K562 (cell line): ENCODE data around the gene SLC1A2. TPM values are rescaled to one million over a fixed set of nuclear protein-coding genes. Genes with fewer than 3 reads are reported as not detected.

Experiments used
- ATAC-seq: fragments of 200-7000 bp; cut with Tn5 transposase; 3 replicates; pipeline ENCODE4 v1.9.1; 2020; ENCODE audit warnings: moderate library complexity
- BruUV-seq: library from RNA; stranded (reverse); fragments of 400-500 nt; replicated peaks from 2 replicates; lab custom pipeline; 2021; lab: Mats Ljungman, UMichigan
- CTCF ChIA-PET: fragments of 300-600 bp; formaldehyde crosslinking; extraction: SDS; loops from one replicate; lab custom pipeline; 2021; ENCODE audit warnings: low intra/inter-chr PET ratio; lab: Yijun Ruan, JAX
- POLR2A ChIA-PET: fragments of 300-600, 350-650 bp; sonication (Branson Sonifier 250); formaldehyde crosslinking; extraction: SDS; loops from one replicate; lab custom pipeline; 2021; ENCODE audit warnings: antibody characterized with exemption, inconsistent platforms; lab: Yijun Ruan, JAX
- DNase-seq, 4 experiments: peaks; one replicate each; pipeline versions ENCODE4 v3.0.0 to v3.0.0-alpha.2; 2011 to 2018; ENCODE audit warnings: low spot score in 3 of 4, mixed read lengths in 3 of 4; ENCODE audit errors: extremely low read depth in 1 of 4
- FAIRE-seq: peaks from 2 replicates; lab custom pipeline; 2011; peaks lifted over from hg19 to GRCh38; lab: Jason Lieb, UNC
- H2AFZ ChIP-seq: 2 replicates; pipeline ENCODE4 v1.6.0; 2011; ENCODE audit warnings: low read depth, low read length, control low read depth, inconsistent platforms
- H3K27ac ChIP-seq: fragments of 200-600 bp; 3 replicates; pipeline ENCODE4 v1.8.0; 2011; ENCODE audit warnings: low read depth, mild to moderate bottlenecking, control low read depth, inconsistent platforms, low read length, moderate library complexity, mixed read lengths; ENCODE audit errors: extremely low read depth
- H3K27me3 ChIP-seq, 2 experiments: fragments of 300-600 bp in 1 of 2; 2 replicates in 1 of 2; 3 replicates in 1 of 2; pipeline versions ENCODE4 v1.6.0 to v1.8.0; 2011; ENCODE audit warnings: inconsistent platforms in 2 of 2, low read length in 2 of 2, mild to moderate bottlenecking in 1 of 2, mixed read lengths in 1 of 2, moderate library complexity in 1 of 2; ENCODE audit not compliant: control insufficient read depth in 2 of 2, insufficient read depth in 2 of 2
- H3K36me3 ChIP-seq: fragments of 300-600 bp; 3 replicates; pipeline ENCODE4 v1.8.0; 2011; ENCODE audit warnings: mild to moderate bottlenecking, low read length, inconsistent platforms; ENCODE audit not compliant: control insufficient read depth, insufficient read depth
- H3K4me1 ChIP-seq, 2 experiments: fragments of 200-600 bp in 1 of 2; replicated peaks in 1 of 2; 2 replicates in 1 of 2; 3 replicates in 1 of 2; pipeline versions ENCODE4 v1.5.1 to v1.8.0; 2011; ENCODE audit warnings: inconsistent platforms in 2 of 2, low read length in 2 of 2, mild to moderate bottlenecking in 1 of 2, mixed read lengths in 1 of 2, moderate library complexity in 1 of 2; ENCODE audit not compliant: control insufficient read depth in 2 of 2, insufficient read depth in 2 of 2
- H3K4me2 ChIP-seq: 2 replicates; pipeline ENCODE4 v1.6.1; 2011; ENCODE audit warnings: low read length, control low read depth, inconsistent platforms, mixed read lengths; ENCODE audit not compliant: insufficient read depth
- H3K4me3 ChIP-seq: fragments of 200-600 bp; sonication (generic), shearing (Covaris generic); 2 replicates; pipeline ENCODE4 v1.5.1; 2016; ENCODE audit warnings: control low read depth, inconsistent platforms
- H3K79me2 ChIP-seq: fragments of 200-600 bp; 3 replicates; pipeline ENCODE4 v1.8.0; 2011; ENCODE audit warnings: low read length, inconsistent platforms; ENCODE audit not compliant: control insufficient read depth, insufficient read depth
- H3K9ac ChIP-seq, 2 experiments: 2 replicates each; pipeline versions ENCODE4 v1.6.0 to v1.6.1; 2011; ENCODE audit warnings: low read depth in 2 of 2, low read length in 2 of 2, control low read depth in 1 of 2, inconsistent platforms in 1 of 2, mild to moderate bottlenecking in 1 of 2, mixed read lengths in 1 of 2; ENCODE audit not compliant: insufficient read depth in 1 of 2
- H3K9me1 ChIP-seq: one replicate; pipeline ENCODE4 v1.6.0; 2011; ENCODE audit warnings: inconsistent platforms, mild to moderate bottlenecking, low read length, moderate library complexity; ENCODE audit not compliant: control insufficient read depth, insufficient read depth
- H3K9me3 ChIP-seq: replicated peaks from 2 replicates; pipeline ENCODE4 v1.5.1; 2011; ENCODE audit warnings: low read depth, low read length, inconsistent platforms; ENCODE audit not compliant: control insufficient read depth, insufficient read depth
- H4K20me1 ChIP-seq: replicated peaks from 2 replicates; pipeline ENCODE4 v1.6.1; 2011; ENCODE audit warnings: low read length, inconsistent platforms, mixed read lengths; ENCODE audit not compliant: control insufficient read depth, insufficient read depth
- BRD4 ChIP-seq: fragments of 200-600 bp; sonication (generic); IDR thresholded peaks from 2 replicates; pipeline ENCODE4 v1.6.1; 2017; ENCODE audit warnings: inconsistent platforms
- DMBX1 ChIP-seq: fragments of 250-450 bp; sonication (Bioruptor Pico); IDR thresholded peaks from 2 replicates; pipeline ENCODE4 v1.8.0; 2022; ENCODE audit warnings: inconsistent platforms, mild to moderate bottlenecking, moderate library complexity, borderline replicate concordance
- GABPB2 ChIP-seq: fragments of 250-450 bp; sonication (Bioruptor Pico); conservative IDR thresholded peaks from 2 replicates; pipeline ENCODE4 v1.5.1; 2021; ENCODE audit warnings: mild to moderate bottlenecking
- MAFF ChIP-seq: IDR thresholded peaks from 2 replicates; pipeline ENCODE4 v1.6.1; 2012; ENCODE audit warnings: low read length, improper control_type of control experiment
- TAF15 ChIP-seq: fragments of 200-400 bp; formaldehyde crosslinking; IDR thresholded peaks from 2 replicates; pipeline ENCODE4 v1.6.1; 2017; ENCODE audit warnings: mild to moderate bottlenecking, low read depth, low read length, moderate library complexity
- WGBS: fragments of 100-300 bp; shearing (Covaris generic); methylation state at CpG from one replicate; pipeline ENCODE4 v1.1.6; 2016; ENCODE audit warnings: low coverage, mixed read lengths; ENCODE audit not compliant: insufficient coverage; ENCODE audit errors: missing lambda C conversion rate; 5-methylcytosine and 5-hydroxymethylcytosine counted together
- in situ Hi-C: fragments of 300-500 bp; cut with MboI; formaldehyde crosslinking; loops from 4 replicates; pipeline ENCODE4 v1.15.0; 2018; ENCODE audit warnings: inconsistent platforms, mixed read lengths
- intact Hi-C: fragments of 100-400 bp; cut with micrococcal nuclease; formaldehyde crosslinking; loops from 2 replicates; pipeline ENCODE4 v1.14.2; 2022
- polyA plus RNA-seq, 8 experiments: library from polyadenylated mRNA; depleted of rRNA in 4 of 8; stranded (reverse) in 5 of 8; unstranded in 3 of 8; fragments of >200 nt; fragmentation: Nextera tagmentation in 2 of 8; fragmentation: Illumina TruSeq in 1 of 8; extraction: Ambion mirVana in 2 of 8; extraction: Trizol in 1 of 8; gene quantifications; 2 replicates each; pipeline versions ENCODE4 v1.2.1 to v1.2.3, GENCODE V29; 2011 to 2014; ENCODE audit warnings: inconsistent platforms in 1 of 8, missing spikeins in 1 of 8
- total RNA-seq, 7 experiments: library from RNA; depleted of rRNA in 6 of 7; stranded (reverse); fragments of >200 nt in 6 of 7; fragmentation: Illumina TruSeq in 2 of 7; extraction: Trizol in 2 of 7; gene quantifications; 2 replicates each; pipeline versions ENCODE4 v1.2.1 to v1.2.3, GENCODE V29; 2011 to 2021; ENCODE audit warnings: low replicate concordance in 1 of 7
- TF ChIP-seq, protein P1 (sequence below): fragments of 250-450 bp; sonication (Bioruptor Pico); IDR thresholded peaks from 2 replicates; pipeline ENCODE4 v1.8.0; 2022; ENCODE audit warnings: moderate library complexity, mild to moderate bottlenecking, inconsistent platforms
- TF ChIP-seq, protein P2 (sequence below): fragments of 250-450 bp; sonication (Bioruptor Pico); IDR thresholded peaks from 2 replicates; pipeline ENCODE4 v1.4.0; 2020; ENCODE audit warnings: mild to moderate bottlenecking, moderate library complexity
- TF ChIP-seq, protein P3 (sequence below), 2 experiments: fragments of 250-450 bp in 1 of 2; fragments of 450-650 bp in 1 of 2; sonication (Bioruptor Pico) in 1 of 2; IDR thresholded peaks; 2 replicates each; pipeline versions ENCODE4 v1.6.1 to v1.8.0; 2016 to 2021; ENCODE audit warnings: mild to moderate bottlenecking in 2 of 2, moderate library complexity in 2 of 2, missing compliant biosample characterization in 1 of 2, missing genetic modification characterization in 1 of 2
- TF ChIP-seq, protein P4 (sequence below): IDR thresholded peaks from 2 replicates; pipeline ENCODE4 v1.6.1; 2016; ENCODE audit warnings: missing genetic modification characterization, missing compliant biosample characterization

SLC1A2 gene
- total and polyA plus RNA-seq, 9 of the 15 experiments (the other 6 are each of a cell fraction or from before 2014, with no cell fraction given), result 0.03 to 0.07 (median 0.04) TPM; not detected in 5

DNA sequence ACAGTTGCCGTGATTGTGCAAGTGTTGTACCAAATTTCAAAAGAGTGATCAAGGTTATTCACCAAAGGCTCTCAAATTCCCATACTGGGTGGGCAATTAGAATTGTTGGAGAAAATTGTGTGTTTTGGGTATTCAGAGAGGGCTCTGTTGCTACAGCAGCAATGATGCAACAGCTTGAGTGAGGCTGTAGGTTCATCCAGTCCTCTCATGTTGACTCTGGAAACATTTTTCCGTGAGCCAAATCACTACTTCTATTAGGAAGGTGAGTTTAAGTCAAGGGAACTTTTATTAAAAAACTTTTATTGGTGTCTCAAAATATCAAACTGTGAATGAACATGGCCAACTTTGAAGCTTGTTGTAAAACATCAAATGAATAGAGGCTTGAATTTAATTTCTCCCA, 163.8 kb downstream of the SLC1A2 start:
- Histone ChIP-seq H3K4me1 (no peaks in the 10 kb centered on the region), H2AFZ (no peak overlapping the region), H3K79me2 (no peaks in the 10 kb centered on the region), H3K36me3 (no peaks in the 10 kb centered on the region), H3K9me3 (no peaks in the 10 kb centered on the region), H3K9ac (no peak overlapping the region), H4K20me1 (no peaks in the 10 kb centered on the region; the same call in 1 of the 2 replicates), H3K27me3 (peaks cover 2 to 9% of the 10 kb centered on the region in 2 experiments; a peak in 4 of 5 replicates), H3K27ac (no peak overlapping the region), H3K9me1 (no peaks in the 10 kb centered on the region), H3K4me2 (no peak overlapping the region), H3K4me3 (no peak overlapping the region)
- ChIA-PET POLR2A (no interaction called here), CTCF (no interaction called here)
- FAIRE-seq (no peak), ATAC-seq (no peak), DNase-seq (no peak)
- 4% methylated on average over 2 of the region's 2 CpGs for WGBS
- in situ Hi-C loops (no loop called here), intact Hi-C loops (no loop called here)
- BruUV-seq, result no TSS peak
- TF ChIP-seq, protein P1, sequence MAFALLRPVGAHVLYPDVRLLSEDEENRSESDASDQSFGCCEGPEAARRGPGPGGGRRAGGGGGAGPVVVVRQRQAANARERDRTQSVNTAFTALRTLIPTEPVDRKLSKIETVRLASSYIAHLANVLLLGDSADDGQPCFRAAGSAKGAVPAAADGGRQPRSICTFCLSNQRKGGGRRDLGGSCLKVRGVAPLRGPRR (CRISPR knock-in tag), result no peak
- no peak for TF ChIP-seq MAFF
- TF ChIP-seq DMBX1 (CRISPR knock-in tag), result no peak
- TF ChIP-seq GABPB2 (CRISPR knock-in tag), result no peak

DNA sequence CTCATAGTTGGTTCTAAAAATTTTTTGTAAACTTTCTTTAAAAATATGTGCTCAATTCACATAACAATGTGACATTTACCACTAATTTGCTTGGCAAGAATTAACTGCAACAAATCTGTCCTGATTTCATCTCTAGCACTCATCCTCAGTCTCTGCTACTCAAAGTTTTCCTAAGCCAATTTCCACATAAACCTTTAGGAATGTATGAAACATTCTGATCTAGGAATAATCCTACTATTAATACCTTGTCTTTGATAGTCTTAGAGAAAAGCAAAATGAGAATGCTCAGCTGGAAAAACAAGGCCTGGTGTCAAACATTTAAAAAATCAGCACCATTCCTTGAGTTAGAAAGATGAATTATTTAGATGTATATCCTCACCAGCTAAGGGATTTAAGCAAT, 166.1 kb downstream of the SLC1A2 start:
- no TSS peak for BruUV-seq
- POLR2A ChIA-PET, result no interaction called here
- TF ChIP-seq, protein P2, sequence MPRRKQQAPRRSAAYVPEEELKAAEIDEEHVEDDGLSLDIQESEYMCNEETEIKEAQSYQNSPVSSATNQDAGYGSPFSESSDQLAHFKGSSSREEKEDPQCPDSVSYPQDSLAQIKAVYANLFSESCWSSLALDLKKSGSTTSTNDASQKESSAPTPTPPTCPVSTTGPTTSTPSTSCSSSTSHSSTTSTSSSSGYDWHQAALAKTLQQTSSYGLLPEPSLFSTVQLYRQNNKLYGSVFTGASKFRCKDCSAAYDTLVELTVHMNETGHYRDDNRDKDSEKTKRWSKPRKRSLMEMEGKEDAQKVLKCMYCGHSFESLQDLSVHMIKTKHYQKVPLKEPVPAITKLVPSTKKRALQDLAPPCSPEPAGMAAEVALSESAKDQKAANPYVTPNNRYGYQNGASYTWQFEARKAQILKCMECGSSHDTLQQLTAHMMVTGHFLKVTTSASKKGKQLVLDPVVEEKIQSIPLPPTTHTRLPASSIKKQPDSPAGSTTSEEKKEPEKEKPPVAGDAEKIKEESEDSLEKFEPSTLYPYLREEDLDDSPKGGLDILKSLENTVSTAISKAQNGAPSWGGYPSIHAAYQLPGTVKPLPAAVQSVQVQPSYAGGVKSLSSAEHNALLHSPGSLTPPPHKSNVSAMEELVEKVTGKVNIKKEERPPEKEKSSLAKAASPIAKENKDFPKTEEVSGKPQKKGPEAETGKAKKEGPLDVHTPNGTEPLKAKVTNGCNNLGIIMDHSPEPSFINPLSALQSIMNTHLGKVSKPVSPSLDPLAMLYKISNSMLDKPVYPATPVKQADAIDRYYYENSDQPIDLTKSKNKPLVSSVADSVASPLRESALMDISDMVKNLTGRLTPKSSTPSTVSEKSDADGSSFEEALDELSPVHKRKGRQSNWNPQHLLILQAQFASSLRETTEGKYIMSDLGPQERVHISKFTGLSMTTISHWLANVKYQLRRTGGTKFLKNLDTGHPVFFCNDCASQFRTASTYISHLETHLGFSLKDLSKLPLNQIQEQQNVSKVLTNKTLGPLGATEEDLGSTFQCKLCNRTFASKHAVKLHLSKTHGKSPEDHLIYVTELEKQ (CRISPR knock-in tag), result no peak
- TF ChIP-seq BRD4 (no peak), TAF15 (no peak)
- TF ChIP-seq, protein P3, sequence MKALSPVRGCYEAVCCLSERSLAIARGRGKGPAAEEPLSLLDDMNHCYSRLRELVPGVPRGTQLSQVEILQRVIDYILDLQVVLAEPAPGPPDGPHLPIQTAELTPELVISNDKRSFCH (CRISPR knock-in tag; IDR thresholded peaks at IDR 0.05), result no peak
- TF ChIP-seq, protein P3 (tag; IDR thresholded peaks at IDR 0.05), result no peak
- TF ChIP-seq, protein P4, sequence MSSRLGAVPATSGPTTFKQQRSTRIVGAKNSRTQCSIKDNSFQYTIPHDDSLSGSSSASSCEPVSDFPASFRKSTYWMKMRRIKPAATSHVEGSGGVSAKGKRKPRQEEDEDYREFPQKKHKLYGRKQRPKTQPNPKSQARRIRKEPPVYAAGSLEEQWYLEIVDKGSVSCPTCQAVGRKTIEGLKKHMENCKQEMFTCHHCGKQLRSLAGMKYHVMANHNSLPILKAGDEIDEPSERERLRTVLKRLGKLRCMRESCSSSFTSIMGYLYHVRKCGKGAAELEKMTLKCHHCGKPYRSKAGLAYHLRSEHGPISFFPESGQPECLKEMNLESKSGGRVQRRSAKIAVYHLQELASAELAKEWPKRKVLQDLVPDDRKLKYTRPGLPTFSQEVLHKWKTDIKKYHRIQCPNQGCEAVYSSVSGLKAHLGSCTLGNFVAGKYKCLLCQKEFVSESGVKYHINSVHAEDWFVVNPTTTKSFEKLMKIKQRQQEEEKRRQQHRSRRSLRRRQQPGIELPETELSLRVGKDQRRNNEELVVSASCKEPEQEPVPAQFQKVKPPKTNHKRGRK (tag), result no peak

More for the DNA sequence above, 166.1 kb downstream of the SLC1A2 start:
- Histone ChIP-seq H3K4me3 (no peak overlapping the region), H3K4me1 (no peaks in the 10 kb centered on the region), H2AFZ (no peak overlapping the region), H3K79me2 (no peaks in the 10 kb centered on the region), H3K9me3 (0 out of 2 replicates have a peak, but pooled peaks cover 2% of the 10 kb centered on the region), H4K20me1 (no peaks in the 10 kb centered on the region), H3K36me3 (no peaks in the 10 kb centered on the region), H3K27ac (no peak overlapping the region), H3K9me1 (no peaks in the 10 kb centered on the region), H3K9ac (no peak overlapping the region), H3K4me2 (no peak overlapping the region), H3K27me3 (peaks cover 2 to 5% of the 10 kb centered on the region in 2 experiments; a peak in 3 of 5 replicates)
- ATAC-seq, result no peak
- CTCF ChIA-PET, result no interaction called here
- in situ Hi-C loops (no loop called here), intact Hi-C loops (no loop called here)
- FAIRE-seq, result no peak
- no peak for DNase-seq
